Stimulated activated CD4-positive, alpha-beta T cell treated with anti-CD3 and anti-CD28 coated beads, Interleukin-1b, Interleukin-23, amount 100 ng/mL, for 48 hours (primary cell): ENCODE results near the gene HELT.
"Not testable (repeated sequence)": the region's sequence is repeated elsewhere in the genome, so short reads cannot be mapped to it uniquely, and the experiment has no call there.

ENCODE experiments used
- DNase-seq: peaks from one replicate; pipeline ENCODE4 v3.0.0-alpha.2; 2020

Gene HELT

DNA sequence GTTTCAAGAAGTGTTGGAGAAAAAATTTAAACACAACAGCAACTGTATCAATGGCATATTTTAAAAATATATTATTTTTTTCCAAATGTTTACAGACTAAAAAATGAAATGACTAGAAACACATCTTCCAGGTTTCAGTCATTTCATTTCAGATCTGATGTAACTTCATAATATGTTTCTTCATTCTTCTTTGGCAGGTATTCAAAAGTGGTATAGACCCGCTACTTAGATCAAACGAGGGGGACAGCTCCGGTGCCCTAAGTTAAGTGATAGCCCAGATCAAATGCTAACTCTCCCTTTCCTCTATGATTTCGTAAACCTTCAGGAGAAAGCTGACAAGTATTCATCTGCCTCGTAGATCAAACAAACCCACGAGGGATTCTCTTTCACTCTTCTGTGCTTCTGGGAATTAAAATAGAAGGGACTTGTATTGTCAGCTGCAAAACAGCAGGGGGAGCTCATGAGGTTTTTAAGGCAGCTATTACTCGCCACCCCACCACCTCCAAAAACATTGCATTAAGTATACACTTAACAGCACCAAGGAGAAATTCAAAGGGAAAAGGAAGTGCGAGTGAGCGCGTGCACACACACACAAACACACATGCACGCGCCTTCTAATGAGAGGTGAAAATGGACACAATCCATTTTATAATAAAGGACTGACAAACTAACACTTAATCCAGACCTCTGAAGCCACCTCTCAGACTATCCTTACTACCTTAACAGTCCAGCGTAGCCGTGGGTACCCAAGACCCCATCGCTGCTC is 21.4 kb downstream of the HELT start:
- peak; percentile 41 for DNase-seq

DNA sequence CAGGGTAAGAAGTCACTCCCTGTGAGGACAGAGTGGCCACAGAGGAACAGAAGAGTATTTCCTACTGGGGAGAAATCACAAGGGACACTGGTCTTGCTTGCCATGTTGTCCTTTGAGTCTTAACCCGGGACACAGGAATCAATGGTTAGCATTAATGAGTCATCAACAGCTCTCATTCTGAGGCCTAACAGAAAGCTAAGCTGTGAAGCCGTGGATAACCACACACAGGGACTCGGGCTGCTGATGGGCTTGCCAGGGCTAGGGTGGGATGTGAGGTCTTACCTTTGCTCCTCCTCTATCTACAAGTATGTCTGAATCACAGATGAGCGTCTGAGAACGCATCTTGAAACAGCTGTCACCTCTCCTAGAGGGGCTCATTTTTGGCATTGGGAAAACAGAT is 22.2 kb downstream of the HELT start:
- no peak for DNase-seq

DNA sequence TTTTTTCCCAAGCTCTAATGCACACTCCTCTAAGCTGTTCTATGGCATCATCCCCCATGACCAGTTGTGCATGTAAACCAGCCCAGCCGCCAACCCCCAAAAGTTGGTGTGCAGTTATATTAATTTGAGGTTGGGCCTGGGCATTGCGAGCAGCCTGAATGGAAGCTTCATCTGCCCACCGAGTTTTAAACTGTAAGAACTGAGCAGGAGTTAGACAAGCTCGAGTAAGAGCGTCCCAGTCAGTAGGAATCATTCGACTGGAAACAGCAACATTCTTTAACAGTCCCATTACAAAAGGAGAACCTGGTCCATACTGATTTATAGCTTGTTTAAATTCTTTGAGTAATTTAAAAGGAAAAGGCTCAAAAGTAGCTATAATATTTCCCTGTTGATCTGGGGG is 32.0 kb downstream of the HELT start:
- DNase-seq, result not testable (repeated sequence)

DNA sequence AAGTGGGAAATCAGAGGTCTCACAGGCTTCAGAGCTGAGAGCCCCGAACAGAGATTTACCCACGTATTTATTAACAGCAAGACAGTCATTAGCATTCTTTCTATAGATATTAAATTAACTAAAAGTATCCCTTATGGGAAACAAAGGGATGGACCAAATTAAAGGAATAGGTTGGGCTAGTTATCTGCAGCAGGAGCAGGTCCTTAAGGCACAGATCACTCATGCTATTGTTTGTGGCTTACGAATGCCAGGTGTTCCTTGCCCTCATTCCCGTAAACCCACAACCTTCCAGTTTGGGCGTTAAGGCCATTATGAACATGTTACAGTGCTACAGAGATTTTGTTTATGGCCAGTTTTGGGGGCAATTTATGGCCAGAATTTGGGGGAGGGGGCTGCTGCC is 33.0 kb downstream of the HELT start:
- not testable (repeated sequence) for DNase-seq

DNA sequence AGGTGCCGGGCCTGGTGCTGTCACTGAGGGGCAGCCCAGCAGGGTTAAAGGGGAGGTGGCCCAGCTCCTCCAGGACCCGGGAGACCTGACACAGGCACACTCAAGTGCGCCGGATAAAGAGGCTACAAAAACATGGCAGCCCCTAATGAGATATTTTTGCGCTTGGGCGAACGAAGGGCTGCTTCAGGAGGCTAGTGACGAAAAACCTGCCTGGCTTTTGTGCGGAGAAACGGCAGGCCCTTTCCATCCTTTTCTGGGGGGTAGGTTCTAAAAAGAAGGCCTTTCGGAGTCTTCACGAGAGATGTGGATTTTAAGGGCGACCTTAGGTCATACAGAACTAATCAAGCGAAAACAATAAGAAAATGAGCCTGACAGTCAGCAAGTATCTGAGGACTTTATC is 35.5 kb downstream of the HELT start:
- no peak for DNase-seq

DNA sequence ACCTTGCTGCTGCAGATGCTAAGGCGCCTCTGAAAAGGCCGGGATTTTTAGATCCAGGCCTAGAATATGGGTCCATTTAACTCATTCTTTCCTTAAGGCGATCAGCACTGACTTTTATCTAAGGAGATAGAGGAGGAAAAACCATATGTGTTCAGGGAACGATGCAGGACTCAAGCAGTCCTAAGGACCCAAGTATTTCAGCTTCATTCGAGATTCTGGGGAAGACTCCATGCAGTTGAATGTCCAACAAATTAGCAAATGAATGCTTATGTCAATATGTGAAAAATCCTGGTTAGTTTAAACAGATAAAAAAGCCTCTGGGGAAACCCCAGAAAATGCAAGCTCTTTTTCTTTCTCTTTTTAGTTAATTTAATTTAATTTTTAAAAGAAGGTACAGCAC is 36.0 kb downstream of the HELT start:
- DNase-seq, result no peak

DNA sequence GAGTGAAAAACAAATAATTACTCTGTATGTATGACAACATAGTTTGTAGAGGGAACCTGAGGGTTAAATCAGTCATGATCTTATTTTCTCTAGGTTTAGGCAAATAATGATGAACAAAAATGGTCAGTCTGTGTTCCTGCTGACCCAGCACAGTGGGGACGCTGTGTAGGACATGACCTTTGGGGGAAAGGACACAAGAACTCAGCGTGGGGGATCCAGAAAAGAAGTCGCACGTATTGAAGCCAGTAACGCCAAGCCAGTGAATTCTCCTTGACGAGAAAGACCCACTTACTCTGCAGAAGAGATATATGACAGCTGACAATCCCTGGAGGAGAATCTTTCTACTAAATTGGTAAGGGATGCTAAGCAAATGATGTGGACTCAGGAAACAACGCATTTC is 36.6 kb downstream of the HELT start:
- DNase-seq, result no peak

DNA sequence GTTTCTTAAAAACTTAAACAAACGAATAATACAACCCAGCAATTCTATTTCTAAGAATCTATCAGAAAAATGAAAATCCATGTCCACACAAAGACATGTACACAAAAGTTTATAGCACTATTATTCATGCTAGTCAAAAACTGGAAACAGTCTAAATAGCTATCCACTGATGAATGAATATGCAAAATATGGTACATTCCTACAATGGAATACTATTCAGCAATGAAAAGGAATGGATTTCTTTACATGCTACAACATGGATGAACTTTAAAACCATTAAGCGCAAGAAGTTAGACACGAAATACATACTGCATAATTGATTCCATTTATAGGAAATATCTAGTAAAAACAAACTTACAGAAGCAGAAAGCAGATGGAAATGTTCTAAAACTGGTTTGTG is 43.3 kb downstream of the HELT start:
- DNase-seq, result no peak

DNA sequence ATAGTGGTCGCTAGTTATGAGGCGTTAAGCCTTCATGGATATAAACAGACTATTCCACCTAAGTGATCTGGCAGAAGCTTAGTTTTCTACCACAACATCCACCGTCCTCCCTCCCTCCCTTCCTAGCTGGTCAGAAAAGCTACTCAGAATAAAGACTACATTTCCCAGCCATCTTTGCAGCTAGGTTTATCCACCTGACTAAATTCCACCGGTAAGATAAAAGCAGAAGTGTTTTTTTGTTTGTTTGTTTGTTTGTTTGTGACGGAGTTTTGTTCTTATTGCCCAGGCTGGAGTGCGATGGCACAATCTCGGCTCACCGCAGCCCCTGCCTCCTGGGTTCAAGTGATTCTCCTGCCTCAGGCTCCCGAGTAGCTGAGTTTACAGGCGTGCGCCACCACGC is 44.3 kb downstream of the HELT start:
- no peak for DNase-seq

DNA sequence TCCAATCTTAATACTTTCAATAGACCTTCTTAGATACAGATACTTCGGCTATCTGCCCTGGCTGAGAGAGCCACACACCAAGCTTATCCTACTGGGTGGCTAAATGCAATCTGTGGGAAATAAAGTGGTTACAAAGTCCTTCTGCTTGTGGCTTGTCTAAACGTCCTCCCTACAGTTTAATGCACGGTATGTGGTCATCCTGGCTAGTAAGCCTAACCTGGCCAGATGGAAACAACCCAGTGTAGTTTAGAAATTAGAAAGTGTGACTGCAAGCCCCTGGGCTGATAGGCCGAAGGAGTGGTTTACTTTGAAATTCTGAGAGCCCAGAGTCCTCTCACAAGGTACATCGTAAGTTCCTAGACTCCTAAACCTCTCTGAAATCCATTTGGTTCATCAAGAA is 47.9 kb downstream of the HELT start:
- no peak for DNase-seq

DNA sequence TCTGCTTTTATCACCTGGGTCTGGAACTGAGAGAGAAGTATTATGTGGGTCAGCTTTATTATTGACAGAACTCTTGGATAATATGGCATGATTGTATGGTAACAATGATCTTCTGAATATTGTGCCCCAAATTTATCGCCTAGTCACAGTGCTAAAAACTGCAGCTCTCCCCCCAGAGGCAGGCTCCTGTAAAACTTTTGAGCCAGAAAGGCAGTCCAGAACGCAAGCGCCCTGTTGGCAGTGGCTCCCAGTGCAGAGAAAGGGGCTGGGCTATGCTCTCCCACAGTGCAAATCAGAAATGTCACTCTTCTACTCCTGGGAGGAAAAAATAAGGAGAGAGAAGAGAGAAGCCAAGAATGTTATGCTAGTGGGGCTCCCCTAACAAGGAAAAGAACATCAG is 50.5 kb downstream of the HELT start:
- DNase-seq, result no peak
